HL-60/S4 treated with phorbol 12-myristate 13-acetate at 8.2 ng/mL for 4 days and 3 days (cell line): ENCODE data around the gene BLCAP.

Source experiments
- in situ Hi-C: fragments of 300-500 bp; cut with MboI; formaldehyde crosslinking; loops from 2 replicates; pipeline ENCODE4 v1.15.0; 2022; ENCODE audit warnings: low sequenced_read_pairs

The BLCAP gene

GRCh38 chr20:37559312-37560027 is 31.8 kb upstream of the BLCAP start:
- in situ Hi-C loops = loop anchor here (10.0 to 25.0 kb wide), 4 partner anchors 435 to 853 kb away; partner anchors contain the start of gene LBP

- in situ Hi-C loops = loop anchor here (25.0 kb wide), 3 partner anchors 654 to 854 kb away; partner anchors contain the start of gene LBP
Observed at GRCh38 chr20:37558779-37559178, 31.1 kb upstream of the BLCAP start.

GRCh38 chr20:37558306-37558705 is 30.6 kb upstream of the BLCAP start:
- in situ Hi-C loops = loop anchor here (25.0 kb wide), 3 partner anchors 654 to 854 kb away; partner anchors contain the start of gene LBP

- in situ Hi-C loops = loop anchor here (25.0 kb wide), 3 partner anchors 656 to 856 kb away; partner anchors contain the start of gene LBP
Observed at GRCh38 chr20:37556538-37556937, 28.9 kb upstream of the BLCAP start.

GRCh38 chr20:37554721-37555298 is 27.1 kb upstream of the BLCAP start:
- in situ Hi-C loops = loop anchor here (25.0 kb wide), 3 partner anchors 657 to 857 kb away; partner anchors contain the start of gene LBP

GRCh38 chr20:37552415-37552814 is 24.7 kb upstream of the BLCAP start:
- in situ Hi-C loops = loop anchor here (25.0 kb wide), 3 partner anchors 660 to 860 kb away; partner anchors contain the start of gene LBP

- in situ Hi-C loops = loop anchor here (25.0 kb wide), 3 partner anchors 661 to 861 kb away; partner anchors contain the start of gene LBP
Observed at GRCh38 chr20:37551660-37552059, 24.0 kb upstream of the BLCAP start.

- in situ Hi-C loops = loop anchor here (25.0 kb wide), 3 partner anchors 662 to 862 kb away; partner anchors contain the start of gene LBP
Observed at GRCh38 chr20:37550101-37550920, 22.6 kb upstream of the BLCAP start.

GRCh38 chr20:37547912-37548311 is 20.2 kb upstream of the BLCAP start:
- in situ Hi-C loops = loop anchor here (10.0 kb wide), 1 partner anchor 57 kb away; no protein-coding TSS in a partner anchor

GRCh38 chr20:37545516-37545915 is 17.8 kb upstream of the BLCAP start:
- in situ Hi-C loops = loop anchor here (10.0 kb wide), 1 partner anchor 59 kb away; no protein-coding TSS in a partner anchor

GRCh38 chr20:37544386-37544785 is 16.7 kb upstream of the BLCAP start:
- in situ Hi-C loops = loop anchor here (10.0 kb wide), 1 partner anchor 60 kb away; no protein-coding TSS in a partner anchor

GRCh38 chr20:37543828-37544227 is 16.2 kb upstream of the BLCAP start:
- in situ Hi-C loops = loop anchor here (10.0 kb wide), 1 partner anchor 61 kb away; no protein-coding TSS in a partner anchor

- in situ Hi-C loops = loop anchor here (10.0 kb wide), 1 partner anchor 63 kb away; no protein-coding TSS in a partner anchor
Observed at GRCh38 chr20:37542281-37542680, 14.6 kb upstream of the BLCAP start.

- in situ Hi-C loops = loop anchor here (10.0 kb wide), 1 partner anchor 63 kb away; no protein-coding TSS in a partner anchor
Observed at GRCh38 chr20:37541326-37541725, 13.7 kb upstream of the BLCAP start.

GRCh38 chr20:37540838-37541237 is 13.2 kb upstream of the BLCAP start:
- in situ Hi-C loops = loop anchor here (10.0 kb wide), 1 partner anchor 64 kb away; no protein-coding TSS in a partner anchor

GRCh38 chr20:37540001-37540400 is 12.3 kb upstream of the BLCAP start:
- in situ Hi-C loops = loop anchor here (10.0 kb wide), 1 partner anchor 65 kb away; no protein-coding TSS in a partner anchor

GRCh38 chr20:37539424-37539823 is 11.7 kb upstream of the BLCAP start:
- in situ Hi-C loops = no loop called here

- in situ Hi-C loops = no loop called here
Observed at GRCh38 chr20:37538003-37538402, 10.3 kb upstream of the BLCAP start.

- in situ Hi-C loops = no loop called here
Observed at GRCh38 chr20:37537505-37537904, 9.8 kb upstream of the BLCAP start.

GRCh38 chr20:37535443-37536132 is 7.9 kb upstream of the BLCAP start:
- in situ Hi-C loops = no loop called here
